HG02642 (cell line): ENCODE measurements around the gene GRAMD4.

Source experiments
- ATAC-seq: cut with Tn5 transposase; IDR thresholded peaks from one replicate; pipeline ENCODE4 v1.9.1; 2021; ENCODE audit warnings: mild to moderate bottlenecking; ENCODE audit not compliant: unreplicated experiment, poor library complexity

Gene GRAMD4

GRCh38 chr22:46581538-46582244 lies 38.5 kb upstream of the GRAMD4 start:
- no peak for ATAC-seq

DNA sequence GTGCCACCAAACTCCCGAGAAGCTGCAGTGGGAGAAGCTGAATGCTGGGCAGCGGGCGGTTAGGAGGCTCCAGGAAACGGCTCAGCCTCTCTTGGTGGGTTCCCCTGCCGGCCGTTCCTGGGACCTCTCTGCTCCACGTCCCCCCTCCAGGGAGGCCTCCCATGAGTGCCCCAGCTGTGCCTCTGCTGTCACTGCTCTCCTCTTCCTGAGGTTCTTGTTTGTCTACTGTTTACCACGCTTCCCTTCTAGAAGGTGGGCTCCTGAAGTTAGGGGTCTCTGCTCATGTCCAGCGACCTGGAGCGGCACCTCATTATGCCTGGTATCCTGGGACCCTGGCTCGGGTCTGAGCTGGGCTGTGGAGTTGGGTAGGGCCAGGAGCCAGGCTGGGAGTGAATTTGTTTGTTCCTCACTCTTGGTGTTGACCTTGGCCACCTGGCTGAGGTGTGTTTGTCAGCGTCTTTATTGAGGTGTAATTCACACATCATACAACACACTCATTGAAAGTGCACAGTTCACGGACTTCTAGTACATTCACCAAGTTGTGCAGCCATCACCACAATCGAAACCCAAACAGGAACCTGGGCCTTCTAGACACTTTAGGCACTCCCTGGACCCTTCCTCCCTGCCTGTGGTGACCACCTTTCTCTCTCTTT lies 37.8 kb upstream of the GRAMD4 start:
- no peak for ATAC-seq

GRCh38 chr22:46583571-46583970 lies 36.6 kb upstream of the GRAMD4 start:
- ATAC-seq: no peak

GRCh38 chr22:46584081-46584921 lies 35.9 kb upstream of the GRAMD4 start:
- no peak for ATAC-seq

- no peak for ATAC-seq
Measured at GRCh38 chr22:46585340-46586122, 34.7 kb upstream of the GRAMD4 start.

DNA sequence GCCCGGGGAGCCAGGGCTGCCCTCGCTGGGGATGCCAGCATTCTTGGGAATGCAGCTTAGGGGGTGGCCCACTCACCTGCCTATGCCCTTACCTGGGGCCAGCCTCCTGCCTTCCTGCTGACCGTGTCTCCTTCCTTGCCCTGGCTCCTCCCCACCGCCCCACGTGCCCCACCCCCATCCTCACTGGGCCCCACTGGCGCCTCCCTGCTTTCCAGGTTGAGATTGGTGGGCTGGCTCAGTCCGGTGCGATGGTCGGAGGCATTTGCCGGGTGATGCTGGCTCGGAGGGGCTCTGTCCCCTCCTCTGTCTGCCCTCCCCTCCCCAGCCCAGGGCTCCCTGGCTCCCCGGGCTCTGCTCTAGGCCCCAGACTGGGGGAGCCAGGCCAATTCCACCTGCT lies 34.1 kb upstream of the GRAMD4 start:
- ATAC-seq: no peak

DNA sequence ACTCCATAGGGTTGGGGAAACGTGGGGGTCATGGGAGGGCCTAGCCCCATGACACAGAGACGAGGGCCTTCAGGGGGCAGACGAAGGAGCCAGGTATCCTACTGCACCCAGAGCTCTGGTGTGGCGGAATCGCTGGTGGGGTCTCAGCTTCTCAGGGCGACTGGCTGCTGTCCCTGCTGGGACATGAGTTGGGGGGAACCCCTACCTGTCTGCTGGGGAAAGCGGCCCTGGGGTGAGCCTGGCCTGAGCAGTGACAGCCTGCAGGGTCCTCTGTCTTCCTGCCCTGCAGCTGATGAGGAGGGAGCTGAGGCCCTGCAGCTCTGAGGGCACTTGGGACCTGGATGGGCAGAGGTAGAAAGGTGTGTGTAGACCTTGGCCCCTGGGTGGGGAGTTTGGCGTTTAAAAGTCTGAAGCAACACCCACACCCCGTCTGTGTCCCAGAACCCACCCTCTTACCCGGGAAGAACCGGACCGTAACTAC lies 33.6 kb upstream of the GRAMD4 start:
- no peak for ATAC-seq

GRCh38 chr22:46587061-46587460 lies 33.1 kb upstream of the GRAMD4 start:
- peak; percentile 39 for ATAC-seq

GRCh38 chr22:46587492-46588278 lies 32.5 kb upstream of the GRAMD4 start:
- peak; percentile 59 for ATAC-seq

- ATAC-seq: no peak
Measured at GRCh38 chr22:46588279-46589140, 31.7 kb upstream of the GRAMD4 start.

DNA sequence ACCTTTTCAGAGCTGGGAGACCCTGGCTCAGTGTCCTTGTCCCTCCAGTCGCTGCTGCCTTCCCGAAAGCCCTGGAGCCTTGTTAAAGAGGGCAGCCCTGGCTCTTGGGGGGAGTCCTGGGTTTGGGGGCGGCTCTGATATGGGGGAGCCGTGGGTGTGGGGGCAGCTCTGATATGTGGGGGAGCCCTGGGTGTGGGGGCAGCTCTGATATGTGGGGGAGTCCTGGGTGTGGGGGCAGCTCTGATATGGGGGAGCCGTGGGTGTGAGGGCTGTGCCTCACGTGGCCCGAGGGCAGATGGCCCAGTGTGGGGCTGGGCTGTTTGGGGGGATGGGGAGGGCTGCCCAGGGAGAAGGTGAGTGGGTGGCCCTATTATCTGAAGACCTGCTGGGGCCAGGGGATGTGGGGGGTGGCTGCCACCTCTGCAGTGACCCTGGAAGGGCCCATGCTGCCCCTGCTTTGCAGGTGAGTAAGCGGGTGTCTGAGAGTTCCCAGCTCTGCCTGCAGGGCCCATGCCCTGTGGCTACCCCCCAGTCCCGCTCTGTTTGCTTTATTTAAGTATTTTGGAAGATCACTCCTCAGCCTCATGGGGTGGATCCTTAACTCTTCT lies 30.9 kb upstream of the GRAMD4 start:
- ATAC-seq: no peak

GRCh38 chr22:46589871-46590271 lies 30.3 kb upstream of the GRAMD4 start:
- ATAC-seq: no peak

- ATAC-seq: no peak
Measured at GRCh38 chr22:46590334-46590733, 29.9 kb upstream of the GRAMD4 start.

- ATAC-seq: no peak
Measured at GRCh38 chr22:46591930-46592329, 28.3 kb upstream of the GRAMD4 start.

- peak; percentile 36 for ATAC-seq
Measured at GRCh38 chr22:46592390-46592872, 27.8 kb upstream of the GRAMD4 start.

DNA sequence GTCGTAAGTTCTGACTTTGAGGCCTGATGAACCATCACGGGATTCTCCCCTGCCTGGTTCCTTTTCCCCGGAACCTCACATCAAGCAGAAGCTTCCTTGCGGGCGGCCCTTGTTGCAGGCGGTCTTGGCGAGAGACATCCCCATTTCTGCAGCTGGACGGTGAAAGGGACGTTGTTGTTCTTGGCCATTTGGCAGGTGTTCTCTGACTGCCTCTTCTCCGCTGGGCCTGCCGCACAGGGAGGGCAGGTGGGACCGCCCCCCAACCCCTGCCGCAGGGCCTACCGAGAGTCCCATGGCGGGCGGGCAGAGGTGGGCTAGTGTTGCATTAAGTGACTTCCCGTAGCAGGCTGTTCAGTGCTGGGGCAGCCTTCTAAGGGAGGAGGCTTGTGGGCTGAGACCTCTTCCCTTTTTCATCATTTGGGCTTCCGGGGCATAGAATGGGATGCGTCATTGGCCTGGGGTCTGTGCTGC lies 26.9 kb upstream of the GRAMD4 start:
- no peak for ATAC-seq

GRCh38 chr22:46593996-46594946 lies 25.9 kb upstream of the GRAMD4 start:
- no peak for ATAC-seq
